A673 (cell line): ENCODE data around the gene CD276. TPM values are rescaled to one million over a fixed set of nuclear protein-coding genes. Genes with fewer than 3 reads are reported as not detected.

Experiments used
- BruUV-seq: library from RNA; stranded (reverse); fragments of 400-500 nt; replicated peaks from 2 replicates; lab custom pipeline; 2021; lab: Mats Ljungman, UMichigan
- CTCF ChIA-PET: fragments of 300-600 bp; sonication (Branson Sonifier 250); formaldehyde crosslinking; loops from one replicate; lab custom pipeline; 2022; ENCODE audit warnings: antibody characterized with exemption; lab: Charles Lee
- POLR2A ChIA-PET: fragments of 300-600 bp; sonication (Branson Sonifier 250); formaldehyde crosslinking; loops from one replicate; lab custom pipeline; 2022; ENCODE audit warnings: antibody characterized with exemption; ENCODE audit not compliant: low non-redundant PET; lab: Charles Lee
- DNase-seq: peaks from one replicate; pipeline ENCODE4 v3.0.0-alpha.2; 2015; ENCODE audit warnings: low spot score
- H3K27ac ChIP-seq: fragments of 200-600 bp; sonication (generic); 2 replicates; pipeline ENCODE4 v1.5.1; 2016; ENCODE audit warnings: mixed run types, low read depth, mild to moderate bottlenecking, mixed read lengths, antibody characterized with exemption, low read length; ENCODE audit not compliant: poor library complexity, severe bottlenecking
- H3K27me3 ChIP-seq: fragments of 200-600 bp; sonication (generic); replicated peaks from 2 replicates; pipeline ENCODE4 v1.6.1; 2017; ENCODE audit warnings: mixed run types, low read depth, mild to moderate bottlenecking, mixed read lengths, antibody characterized with exemption, low read length; ENCODE audit not compliant: insufficient read depth, poor library complexity
- H3K36me3 ChIP-seq: fragments of 200-600 bp; sonication (generic); 2 replicates; pipeline ENCODE4 v1.6.1; 2016; ENCODE audit warnings: mixed run types, mild to moderate bottlenecking, mixed read lengths, antibody characterized with exemption, low read length; ENCODE audit not compliant: insufficient read depth, poor library complexity, severe bottlenecking
- H3K4me1 ChIP-seq: fragments of 200-600 bp; sonication (generic); 2 replicates; pipeline ENCODE4 v1.6.1; 2017; ENCODE audit warnings: mixed run types, mild to moderate bottlenecking, mixed read lengths, antibody characterized with exemption, low read length; ENCODE audit not compliant: insufficient read depth, poor library complexity, severe bottlenecking
- H3K4me3 ChIP-seq: fragments of 200-600 bp; sonication (generic); 2 replicates; pipeline ENCODE4 v1.5.1; 2016; ENCODE audit warnings: low read depth, mixed run types, mild to moderate bottlenecking, mixed read lengths, low read length; ENCODE audit not compliant: poor library complexity, severe bottlenecking
- H3K9me3 ChIP-seq: fragments of 200-600 bp; sonication (generic); 2 replicates; pipeline ENCODE4 v1.6.1; 2016; ENCODE audit warnings: mixed run types, low read depth, mild to moderate bottlenecking, mixed read lengths, antibody characterized with exemption, low read length; ENCODE audit not compliant: poor library complexity, severe bottlenecking
- CTCF ChIP-seq: fragments of 300-800, 200-600 bp; sonication (generic); conservative IDR thresholded peaks from 2 replicates; pipeline ENCODE4 v1.5.1; 2017; ENCODE audit warnings: low read depth, mild to moderate bottlenecking, antibody characterized with exemption, low read length, moderate library complexity, mixed read lengths
- EZH2 ChIP-seq: fragments of 200-600 bp; sonication (generic); IDR thresholded peaks from 2 replicates; pipeline ENCODE4 v1.6.1; 2017; ENCODE audit warnings: borderline replicate concordance, low read depth, mild to moderate bottlenecking, mixed read lengths, antibody characterized with exemption, low read length; ENCODE audit not compliant: poor library complexity, severe bottlenecking
- intact Hi-C: fragments of 100-400 bp; cut with micrococcal nuclease; formaldehyde crosslinking; loops from one replicate; pipeline ENCODE4 v1.10.0; 2022; ENCODE audit not compliant: unreplicated experiment
- total RNA-seq: library from RNA; stranded (reverse); gene quantifications from 2 replicates; pipeline ENCODE4 v1.2.3, GENCODE V29; 2021

The CD276 gene
- total RNA-seq, 1 experiment from 2014 or later: 71.4 TPM

DNA sequence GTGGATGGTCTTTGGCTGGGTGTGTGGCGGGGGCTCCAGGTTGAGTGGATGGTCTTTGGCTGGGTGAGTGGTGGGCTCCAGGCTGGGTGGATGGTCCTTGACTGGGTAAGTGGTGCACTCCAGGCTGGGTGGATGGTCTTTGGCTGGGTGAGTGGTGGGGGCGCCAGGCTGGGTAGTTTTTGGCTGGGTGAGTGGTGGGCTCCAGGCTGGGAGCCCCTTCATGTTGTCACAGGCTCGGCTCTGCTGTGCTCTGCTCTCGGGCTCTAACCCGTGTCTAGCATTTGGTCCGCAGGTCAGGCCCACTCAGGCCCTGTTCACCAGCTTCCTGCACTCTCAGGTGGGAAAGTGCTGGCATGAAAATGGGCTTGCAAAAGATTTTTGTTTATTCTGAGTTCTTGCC lies 25.1 kb downstream of the CD276 start:
- no TSS peak for BruUV-seq
- peaks cover 14% of the 10 kb centered on the region for H3K36me3 ChIP-seq
- CTCF ChIA-PET: no interaction called here

DNA sequence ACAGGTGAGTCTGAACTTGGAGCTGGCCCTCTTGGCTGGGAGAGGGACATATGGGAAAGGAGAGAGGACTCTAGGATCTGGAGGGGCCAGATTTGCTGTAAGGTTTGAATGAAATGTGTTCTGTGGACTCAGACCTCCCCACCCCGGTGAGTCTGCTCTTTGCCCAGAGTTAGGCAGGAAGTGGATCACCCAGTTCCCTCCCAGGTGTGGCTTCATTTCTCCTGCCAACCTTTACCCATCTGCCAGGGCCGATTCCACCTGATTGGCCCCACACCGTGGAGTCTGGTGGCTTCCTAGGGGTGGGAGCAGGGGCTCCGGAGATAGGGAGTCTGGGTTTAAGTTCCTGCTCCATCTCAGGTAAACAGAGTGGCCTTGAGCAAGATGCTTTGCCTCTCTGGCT lies 25.5 kb downstream of the CD276 start:
- intact Hi-C loops: no loop called here
- Histone ChIP-seq H3K4me1 (no peaks in the 10 kb centered on the region), H3K27me3 (no peaks in the 10 kb centered on the region), H3K27ac (no peak overlapping the region), H3K36me3 (peaks cover 10% of the 10 kb centered on the region), H3K4me3 (no peak overlapping the region), H3K9me3 (no peaks in the 10 kb centered on the region)
- TF ChIP-seq EZH2 (no peak), CTCF (no peak)
- ChIA-PET POLR2A (interaction anchor here (0.6 kb wide), 1 partner anchor 12 kb away, joined by 5 read pairs; no protein-coding TSS in a partner anchor), CTCF (no interaction called here)
- no TSS peak for BruUV-seq
- DNase-seq: no peak

More for the DNA sequence above, 25.1 kb downstream of the CD276 start:
- H3K27ac ChIP-seq: no peak overlapping the region
- no peak for DNase-seq
- POLR2A ChIA-PET: no interaction called here
- H3K4me3 ChIP-seq: no peak overlapping the region
- intact Hi-C loops: no loop called here
- H3K4me1 ChIP-seq: no peaks in the 10 kb centered on the region
- H3K9me3 ChIP-seq: no peaks in the 10 kb centered on the region
- H3K27me3 ChIP-seq: no peaks in the 10 kb centered on the region
- TF ChIP-seq EZH2 (no peak), CTCF (no peak)

GRCh38 chr15:73710321-73710720 lies 26.1 kb downstream of the CD276 start:
- intact Hi-C loops: no loop called here
- TF ChIP-seq EZH2 (no peak), CTCF (no peak)
- no peaks in the 10 kb centered on the region for H3K4me1 ChIP-seq
- H3K4me3 ChIP-seq: no peak overlapping the region
- ChIA-PET POLR2A (no interaction called here), CTCF (no interaction called here)
- no TSS peak for BruUV-seq
- peaks cover 10% of the 10 kb centered on the region for H3K36me3 ChIP-seq
- no peak overlapping the region for H3K27ac ChIP-seq
- no peaks in the 10 kb centered on the region for H3K9me3 ChIP-seq
- no peaks in the 10 kb centered on the region for H3K27me3 ChIP-seq
- DNase-seq: no peak
